Lung (tissue), 12 donors: ENCODE results near the gene UNC13B. TPM values are rescaled to one million over a fixed set of nuclear protein-coding genes. Genes with fewer than 3 reads are reported as not detected.

Experiments
- ATAC-seq: fragments of 200-7000 bp; cut with Tn5 transposase; one replicate; pipeline ENCODE4 v1.9.1; 2020; ENCODE audit warnings: moderate number of reproducible peaks; ENCODE audit not compliant: insufficient read depth, low FRiP score
- DNase-seq, 3 donors: peaks; one replicate each; pipeline ENCODE4 v3.0.0-alpha.2; 2013 to 2017
- H3K27ac ChIP-seq, 2 donors: one replicate each; pipeline ENCODE4 v1.5.1; 2013; ENCODE audit warnings: mild to moderate bottlenecking in 2 of 2, moderate library complexity in 2 of 2, control low read depth in 1 of 2, inconsistent platforms in 1 of 2, low read depth in 1 of 2, low read length in 1 of 2
- H3K27me3 ChIP-seq, 3 donors: one replicate each; pipeline ENCODE4 v1.5.1; 2013; ENCODE audit warnings: low read length in 2 of 3; ENCODE audit not compliant: control insufficient read depth in 3 of 3, insufficient read depth in 3 of 3
- H3K36me3 ChIP-seq, 4 donors: one replicate each; pipeline ENCODE4 v1.5.1; 2013; ENCODE audit warnings: low read length in 4 of 4, mild to moderate bottlenecking in 1 of 4, moderate library complexity in 1 of 4; ENCODE audit not compliant: control insufficient read depth in 4 of 4, insufficient read depth in 4 of 4
- H3K4me1 ChIP-seq, 5 donors: one replicate each; pipeline ENCODE4 v1.5.1; 2013; ENCODE audit warnings: low read length in 5 of 5, mild to moderate bottlenecking in 2 of 5, moderate library complexity in 1 of 5; ENCODE audit not compliant: control insufficient read depth in 5 of 5, insufficient read depth in 5 of 5
- H3K4me3 ChIP-seq: one replicate; pipeline ENCODE4 v1.5.1; 2013; ENCODE audit warnings: mild to moderate bottlenecking, control low read depth, moderate library complexity
- H3K9ac ChIP-seq, 2 donors: one replicate each; pipeline ENCODE4 v1.5.1; 2013; ENCODE audit warnings: low read length in 2 of 2, control low read depth in 1 of 2; ENCODE audit not compliant: insufficient read depth in 1 of 2
- H3K9me3 ChIP-seq, 4 donors: one replicate each; pipeline ENCODE4 v1.5.1; 2013; ENCODE audit warnings: low read length in 3 of 4, mild to moderate bottlenecking in 1 of 4, moderate library complexity in 1 of 4; ENCODE audit not compliant: control insufficient read depth in 4 of 4, insufficient read depth in 3 of 4
- CTCF ChIP-seq: IDR thresholded peaks from 2 replicates; pipeline ENCODE4 v1.5.1; 2012; ENCODE audit warnings: mild to moderate bottlenecking; ENCODE audit errors: control extremely low read depth, extremely low read depth
- WGBS, 2 donors: extraction: QIAGEN DNeasy Blood & Tissue Kit; methylation state at CpG; one replicate each; pipeline ENCODE4 v1.1.7; 2013; 5-methylcytosine and 5-hydroxymethylcytosine counted together
- polyA plus RNA-seq, 2 donors: library from polyadenylated mRNA; stranded (reverse); fragments of 200-250 nt; gene quantifications; one replicate each; pipeline ENCODE4 v1.2.1, GENCODE V29; 2013
- total RNA-seq, 2 donors: library from RNA; depleted of rRNA in 1 of 2; stranded (reverse); fragments of >200 nt in 1 of 2; gene quantifications; one replicate each; pipeline ENCODE4 v1.2.1, GENCODE V29; 2014 to 2021
- donor health status: control.
- donor health status: control.
- donor health status: Bipolar disorder and iron deficiency.
- donor health status: healthy.
- donor health status: DM: yes; HTN: yes; CAD: no.

UNC13B gene
- total and polyA plus RNA-seq, 4 donors = 25.8 to 102 (median 64.4) TPM

GRCh38 chr9:35172878-35173277 is 11.1 kb downstream of the UNC13B start:
- no peak for TF ChIP-seq CTCF
- H3K27ac ChIP-seq = no peak overlapping the region
- H3K36me3 ChIP-seq = peaks cover 0 to 2% (median 0%) of the 10 kb centered on the region in 4 donors
- 53 to 61% methylated on average over 2 of the region's 2 CpGs for WGBS, 2 donors
- DNase-seq = no peak
- H3K4me1 ChIP-seq = peaks cover 0 to 6% (median 0%) of the 10 kb centered on the region in 5 donors
- no peaks in the 10 kb centered on the region for H3K27me3 ChIP-seq
- no peak overlapping the region for H3K4me3 ChIP-seq
- H3K9ac ChIP-seq = no peak overlapping the region
- ATAC-seq = no peak
- no peaks in the 10 kb centered on the region for H3K9me3 ChIP-seq

GRCh38 chr9:35177520-35177919 is 15.7 kb downstream of the UNC13B start:
- no peaks in the 10 kb centered on the region for H3K9me3 ChIP-seq
- no peak for TF ChIP-seq CTCF
- ATAC-seq = no peak

GRCh38 chr9:35179347-35180280 is 17.8 kb downstream of the UNC13B start:
- Histone ChIP-seq H3K4me1 (peaks cover 0 to 2% (median 0%) of the 10 kb centered on the region in 5 donors), H3K4me3 (no peak overlapping the region), H3K36me3 (no peaks in the 10 kb centered on the region), H3K27me3 (no peaks in the 10 kb centered on the region), H3K9me3 (peaks cover 0 to 2% (median 0%) of the 10 kb centered on the region in 4 donors), H3K27ac (no peak overlapping the region), H3K9ac (no peak overlapping the region)
- no peak for TF ChIP-seq CTCF
- 62 to 84% methylated on average over 4 of the region's 4 CpGs for WGBS, 2 donors
- DNase-seq (no peak), ATAC-seq (no peak)

More at GRCh38 chr9:35177520-35177919, 15.7 kb downstream of the UNC13B start:
- no peak overlapping the region for H3K9ac ChIP-seq
- H3K27me3 ChIP-seq = no peaks in the 10 kb centered on the region
- no peaks in the 10 kb centered on the region for H3K36me3 ChIP-seq
- H3K27ac ChIP-seq = no peak overlapping the region
- no peak for DNase-seq
- peaks cover 0 to 6% (median 0%) of the 10 kb centered on the region in 5 donors for H3K4me1 ChIP-seq
- no peak overlapping the region for H3K4me3 ChIP-seq
